ENCODE measurements around the gene NCOA7.
"Not testable (repeated sequence)": the region's sequence is repeated elsewhere in the genome, so short reads cannot be mapped to it uniquely, and the experiment has no call there.

NCOA7 gene

GRCh38 chr6:125868252-125868651 is 77.5 kb downstream of the NCOA7 start:
- no peak for DNase-seq (ENCODE audit: low spot score)

DNA sequence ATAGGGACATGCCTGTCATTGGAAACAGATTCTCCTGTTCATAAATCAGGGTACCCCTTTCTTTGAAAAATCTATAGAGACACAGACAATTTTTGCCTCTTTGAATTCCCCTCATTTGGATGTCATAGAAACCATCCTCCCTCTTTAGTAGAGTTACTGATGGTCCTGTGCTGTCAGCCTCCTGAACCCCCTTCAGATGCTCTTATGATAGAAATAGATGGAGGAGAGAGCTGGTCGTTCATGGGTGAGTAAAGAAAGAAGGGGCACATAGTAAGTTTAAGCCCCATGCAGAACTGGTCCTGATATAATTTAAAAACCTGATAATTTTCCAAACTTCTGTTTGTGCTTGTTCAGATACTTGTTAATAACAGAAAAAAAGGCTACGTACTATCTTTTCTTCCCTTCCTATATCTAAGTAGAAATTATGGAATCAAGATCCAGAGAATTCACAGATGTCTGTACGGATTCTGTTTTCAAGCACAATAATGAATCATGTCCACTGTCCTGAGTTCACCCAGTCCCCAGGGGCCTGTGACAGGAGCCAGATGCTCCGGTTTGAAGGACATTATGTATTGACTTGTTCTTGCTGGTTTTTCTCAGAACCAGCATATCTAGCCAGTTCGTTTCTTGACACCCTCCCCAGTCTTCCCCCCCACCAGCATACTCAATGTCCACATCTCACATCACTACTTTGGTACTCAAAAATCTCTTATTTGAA is 78.1 kb downstream of the NCOA7 start:
- DNase-seq (ENCODE audit: low spot score), result no peak

GRCh38 chr6:125869427-125869826 is 78.7 kb downstream of the NCOA7 start:
- no peak for DNase-seq (ENCODE audit: low spot score)

GRCh38 chr6:125871365-125871764 is 80.6 kb downstream of the NCOA7 start:
- DNase-seq (ENCODE audit: low spot score), result no peak

GRCh38 chr6:125872259-125872921 is 81.6 kb downstream of the NCOA7 start:
- no peak for DNase-seq (ENCODE audit: low spot score)

GRCh38 chr6:125882243-125882642 is 91.5 kb downstream of the NCOA7 start:
- no peak for DNase-seq (ENCODE audit: low spot score)

GRCh38 chr6:125884634-125885371 is 94.0 kb downstream of the NCOA7 start:
- DNase-seq (ENCODE audit: low spot score), result no peak

DNA sequence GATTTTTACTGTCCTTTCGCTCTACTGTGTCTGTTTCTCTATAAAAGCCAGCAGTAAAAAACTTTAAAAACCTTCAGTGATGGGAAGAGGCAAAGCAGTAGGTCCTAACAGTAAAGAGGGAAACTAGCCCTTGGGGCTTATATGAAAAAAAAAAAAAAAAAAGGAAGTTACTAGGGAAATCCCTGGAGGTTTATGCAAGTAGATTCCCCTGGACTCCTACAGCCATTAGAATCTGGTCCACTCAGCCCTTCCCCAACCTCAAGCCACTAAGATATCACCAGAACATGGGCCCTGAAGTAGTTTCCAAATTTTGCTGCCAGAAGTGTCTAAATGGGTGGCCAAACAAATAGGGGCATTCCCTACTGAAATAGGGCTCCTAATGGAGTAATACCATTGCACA is 95.3 kb downstream of the NCOA7 start:
- DNase-seq (ENCODE audit: low spot score), result no peak

- no peak for DNase-seq (ENCODE audit: low spot score)
Measured at GRCh38 chr6:125886914-125887313, 96.2 kb downstream of the NCOA7 start.

GRCh38 chr6:125887372-125887771 is 96.6 kb downstream of the NCOA7 start:
- no peak for DNase-seq (ENCODE audit: low spot score)

GRCh38 chr6:125888989-125889656 is 98.4 kb downstream of the NCOA7 start:
- DNase-seq (ENCODE audit: low spot score), result no peak

DNA sequence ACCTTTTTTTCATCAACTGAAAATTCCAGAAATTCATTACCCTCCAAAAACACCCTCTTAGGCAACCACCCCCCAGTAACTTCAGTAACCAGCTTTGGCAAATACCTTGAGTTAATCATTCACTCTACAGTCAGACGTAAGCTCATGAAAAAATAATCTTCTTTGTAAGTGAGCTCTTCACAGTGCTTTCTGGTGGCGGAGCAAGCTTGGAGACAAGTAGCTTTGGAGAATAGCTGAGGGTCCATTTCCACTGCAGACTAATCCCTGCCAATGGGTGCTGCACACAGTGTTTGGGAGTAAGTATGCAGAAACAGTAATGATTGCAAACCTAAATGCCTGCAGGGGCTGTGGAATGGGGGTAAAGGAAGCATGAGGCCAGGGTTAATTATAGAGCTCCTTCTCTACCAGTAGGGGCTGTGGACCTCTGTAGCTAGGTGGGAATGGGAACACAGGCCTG is 109.0 kb downstream of the NCOA7 start:
- no peak for DNase-seq (ENCODE audit: low spot score)

DNA sequence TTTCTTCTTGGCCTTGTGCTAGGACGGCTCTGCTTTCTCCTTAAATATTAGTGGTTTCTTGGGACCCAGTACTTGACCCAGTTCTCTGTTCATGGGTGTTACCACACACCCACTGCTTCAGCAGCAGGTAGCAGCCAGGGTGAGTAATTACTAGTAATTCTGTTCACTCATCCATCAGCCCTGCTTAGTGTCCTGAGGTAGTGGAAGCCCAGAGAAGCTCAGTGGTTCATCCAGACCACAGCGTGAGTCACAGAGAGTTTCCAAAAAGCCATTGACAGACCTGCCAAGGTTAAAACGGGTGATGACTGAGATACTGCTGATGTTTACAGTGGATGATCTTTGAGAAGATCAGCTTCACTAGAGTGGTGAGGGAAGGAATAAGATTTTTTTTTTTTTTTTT is 114.1 kb downstream of the NCOA7 start:
- DNase-seq (ENCODE audit: low spot score), result no peak

GRCh38 chr6:125906158-125906998 is 115.6 kb downstream of the NCOA7 start:
- no peak for DNase-seq (ENCODE audit: low spot score)

DNA sequence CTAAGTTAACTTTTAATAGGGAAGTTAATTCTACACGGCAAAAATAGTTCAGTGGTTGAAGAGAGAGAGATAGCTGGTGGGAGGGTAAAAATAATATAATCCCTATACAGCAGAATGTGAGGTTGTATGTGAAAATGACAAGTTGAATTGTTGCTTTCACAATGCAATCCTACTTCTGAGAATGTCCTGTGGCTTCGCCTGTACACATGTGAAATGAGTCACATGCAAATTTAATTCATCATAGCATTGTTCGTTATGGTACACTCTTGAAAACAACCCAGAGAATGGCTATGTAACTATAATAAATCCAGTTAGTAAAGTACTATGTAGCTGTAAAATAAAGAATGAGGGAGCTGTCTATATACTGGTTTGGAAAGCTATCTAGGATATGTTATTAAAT is 119.8 kb downstream of the NCOA7 start:
- DNase-seq (ENCODE audit: low spot score), result no peak

- DNase-seq (ENCODE audit: low spot score), result not testable (repeated sequence)
Measured at GRCh38 chr6:125911051-125911451, 120.3 kb downstream of the NCOA7 start.

- DNase-seq (ENCODE audit: low spot score), result not testable (repeated sequence)
Measured at GRCh38 chr6:125912430-125912829, 121.7 kb downstream of the NCOA7 start.

DNA sequence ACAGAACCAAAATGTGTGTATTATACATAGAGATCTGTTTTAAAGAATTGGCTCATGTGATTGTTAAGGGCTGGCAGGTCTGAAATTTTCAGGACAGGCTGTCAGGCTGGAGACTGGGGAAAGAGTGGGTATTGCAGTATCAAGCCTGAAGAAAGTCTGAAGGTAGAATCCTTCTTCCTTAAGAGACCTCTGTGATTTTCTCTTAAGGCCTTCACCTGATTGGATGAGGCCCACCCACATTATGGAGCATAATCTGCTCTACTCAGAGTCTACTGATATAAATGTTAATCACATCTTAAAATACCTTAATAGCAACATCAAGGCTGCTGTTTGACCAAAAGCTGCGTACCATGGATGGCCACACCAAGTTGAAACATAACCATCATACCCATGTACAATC is 122.4 kb downstream of the NCOA7 start:
- no peak for DNase-seq (ENCODE audit: low spot score)

- DNase-seq (ENCODE audit: low spot score), result no peak
Measured at GRCh38 chr6:125913864-125914351, 123.1 kb downstream of the NCOA7 start.

- no peak for DNase-seq (ENCODE audit: low spot score)
Measured at GRCh38 chr6:125918230-125918629, 127.5 kb downstream of the NCOA7 start.
